A673 (cell line): ENCODE measurements around the gene HOXA3. TPM values are rescaled to one million over a fixed set of nuclear protein-coding genes. Genes with fewer than 3 reads are reported as not detected.

Experiments
- BruUV-seq: library from RNA; stranded (reverse); fragments of 400-500 nt; replicated peaks from 2 replicates; lab custom pipeline; 2021; lab: Mats Ljungman, UMichigan
- CTCF ChIA-PET: fragments of 300-600 bp; sonication (Branson Sonifier 250); formaldehyde crosslinking; loops from one replicate; lab custom pipeline; 2022; ENCODE audit warnings: antibody characterized with exemption; lab: Charles Lee
- POLR2A ChIA-PET: fragments of 300-600 bp; sonication (Branson Sonifier 250); formaldehyde crosslinking; loops from one replicate; lab custom pipeline; 2022; ENCODE audit warnings: antibody characterized with exemption; ENCODE audit not compliant: low non-redundant PET; lab: Charles Lee
- DNase-seq: peaks from one replicate; pipeline ENCODE4 v3.0.0-alpha.2; 2015; ENCODE audit warnings: low spot score
- H3K27ac ChIP-seq: fragments of 200-600 bp; sonication (generic); 2 replicates; pipeline ENCODE4 v1.5.1; 2016; ENCODE audit warnings: mixed run types, low read depth, mild to moderate bottlenecking, mixed read lengths, antibody characterized with exemption, low read length; ENCODE audit not compliant: poor library complexity, severe bottlenecking
- H3K27me3 ChIP-seq: fragments of 200-600 bp; sonication (generic); replicated peaks from 2 replicates; pipeline ENCODE4 v1.6.1; 2017; ENCODE audit warnings: mixed run types, low read depth, mild to moderate bottlenecking, mixed read lengths, antibody characterized with exemption, low read length; ENCODE audit not compliant: insufficient read depth, poor library complexity
- H3K36me3 ChIP-seq: fragments of 200-600 bp; sonication (generic); 2 replicates; pipeline ENCODE4 v1.6.1; 2016; ENCODE audit warnings: mixed run types, mild to moderate bottlenecking, mixed read lengths, antibody characterized with exemption, low read length; ENCODE audit not compliant: insufficient read depth, poor library complexity, severe bottlenecking
- H3K4me1 ChIP-seq: fragments of 200-600 bp; sonication (generic); 2 replicates; pipeline ENCODE4 v1.6.1; 2017; ENCODE audit warnings: mixed run types, mild to moderate bottlenecking, mixed read lengths, antibody characterized with exemption, low read length; ENCODE audit not compliant: insufficient read depth, poor library complexity, severe bottlenecking
- H3K4me3 ChIP-seq: fragments of 200-600 bp; sonication (generic); 2 replicates; pipeline ENCODE4 v1.5.1; 2016; ENCODE audit warnings: low read depth, mixed run types, mild to moderate bottlenecking, mixed read lengths, low read length; ENCODE audit not compliant: poor library complexity, severe bottlenecking
- H3K9me3 ChIP-seq: fragments of 200-600 bp; sonication (generic); 2 replicates; pipeline ENCODE4 v1.6.1; 2016; ENCODE audit warnings: mixed run types, low read depth, mild to moderate bottlenecking, mixed read lengths, antibody characterized with exemption, low read length; ENCODE audit not compliant: poor library complexity, severe bottlenecking
- CTCF ChIP-seq: fragments of 300-800, 200-600 bp; sonication (generic); conservative IDR thresholded peaks from 2 replicates; pipeline ENCODE4 v1.5.1; 2017; ENCODE audit warnings: low read depth, mild to moderate bottlenecking, antibody characterized with exemption, low read length, moderate library complexity, mixed read lengths
- EZH2 ChIP-seq: fragments of 200-600 bp; sonication (generic); IDR thresholded peaks from 2 replicates; pipeline ENCODE4 v1.6.1; 2017; ENCODE audit warnings: borderline replicate concordance, low read depth, mild to moderate bottlenecking, mixed read lengths, antibody characterized with exemption, low read length; ENCODE audit not compliant: poor library complexity, severe bottlenecking
- intact Hi-C: fragments of 100-400 bp; cut with micrococcal nuclease; formaldehyde crosslinking; loops from one replicate; pipeline ENCODE4 v1.10.0; 2022; ENCODE audit not compliant: unreplicated experiment
- total RNA-seq: library from RNA; stranded (reverse); gene quantifications from 2 replicates; pipeline ENCODE4 v1.2.3, GENCODE V29; 2021

The HOXA3 gene
- total RNA-seq, 1 experiment from 2014 or later = not detected

GRCh38 chr7:27170426-27171324, 18.3 kb upstream of the HOXA3 start:
- Histone ChIP-seq H3K4me1 (peaks cover 7% of the 10 kb centered on the region), H3K36me3 (no peaks in the 10 kb centered on the region), H3K27ac (no peak overlapping the region), H3K9me3 (no peaks in the 10 kb centered on the region), H3K4me3 (no peak overlapping the region), H3K27me3 (peaks cover 88% of the 10 kb centered on the region)
- intact Hi-C loops = no loop called here
- POLR2A ChIA-PET = no interaction called here
- CTCF ChIA-PET = no interaction called here
- no peak for TF ChIP-seq EZH2
- no peak for TF ChIP-seq CTCF
- BruUV-seq = no TSS peak
- no peak for DNase-seq

GRCh38 chr7:27169658-27170425, 17.5 kb upstream of the HOXA3 start:
- POLR2A ChIA-PET = no interaction called here
- DNase-seq = no peak
- Histone ChIP-seq H3K9me3 (no peaks in the 10 kb centered on the region), H3K27me3 (peaks cover 88% of the 10 kb centered on the region), H3K4me1 (peaks cover 7% of the 10 kb centered on the region), H3K4me3 (no peak overlapping the region), H3K27ac (no peak overlapping the region), H3K36me3 (no peaks in the 10 kb centered on the region)
- TF ChIP-seq CTCF = no peak
- TF ChIP-seq EZH2 = no peak
- CTCF ChIA-PET = no interaction called here
- no TSS peak for BruUV-seq
- intact Hi-C loops = loop anchor here (10.0 kb wide), 1 partner anchor 1275 kb away; no protein-coding TSS in a partner anchor

GRCh38 chr7:27168265-27168947, 16.0 kb upstream of the HOXA3 start:
- Histone ChIP-seq H3K4me3 (no peak overlapping the region), H3K27me3 (peaks cover 88% of the 10 kb centered on the region), H3K9me3 (no peaks in the 10 kb centered on the region), H3K4me1 (peaks cover 2% of the 10 kb centered on the region), H3K27ac (no peak overlapping the region), H3K36me3 (no peaks in the 10 kb centered on the region)
- intact Hi-C loops = loop anchor here (10.0 kb wide), 1 partner anchor 1274 kb away; no protein-coding TSS in a partner anchor
- ChIA-PET POLR2A (no interaction called here), CTCF (no interaction called here)
- TF ChIP-seq CTCF (no peak), EZH2 (no peak)
- no peak for DNase-seq
- BruUV-seq = no TSS peak
